RPMI7951 (cell line): ENCODE data around the gene UNC93B1. TPM values are rescaled to one million over a fixed set of nuclear protein-coding genes. Genes with fewer than 3 reads are reported as not detected.

ENCODE experiments used
- DNase-seq: peaks from one replicate; pipeline ENCODE4 v3.0.0-alpha.2; 2012; ENCODE audit warnings: low read depth
- total RNA-seq: library from RNA; depleted of rRNA; stranded (reverse); fragments of >200 nt; shearing (Covaris generic); gene quantifications from 2 replicates; pipeline ENCODE4 v1.2.3, GENCODE V29; 2014

Gene UNC93B1
- total RNA-seq, 1 experiment from 2014 or later = 15.7 TPM

- DNase-seq = peak; percentile 60
Measured at GRCh38 chr11:68040101-68040956, 36.4 kb upstream of the UNC93B1 start.

GRCh38 chr11:68039526-68040086 lies 35.7 kb upstream of the UNC93B1 start:
- DNase-seq = no peak

- peak; percentile 89 for DNase-seq
Measured at GRCh38 chr11:68038718-68039525, 35.0 kb upstream of the UNC93B1 start, which contains the start of gene TCIRG1. TCIRG1 (plus strand) TSS chr11:68039025; CDS start chr11:68041272, 2,247 bp downstream.

GRCh38 chr11:68038226-68038717 lies 34.4 kb upstream of the UNC93B1 start:
- peak; percentile 57 for DNase-seq

GRCh38 chr11:68037411-68038225 lies 33.7 kb upstream of the UNC93B1 start:
- no peak for DNase-seq

GRCh38 chr11:68036717-68037239 lies 32.9 kb upstream of the UNC93B1 start:
- no peak for DNase-seq

GRCh38 chr11:68036141-68036716 lies 32.3 kb upstream of the UNC93B1 start:
- no peak for DNase-seq

GRCh38 chr11:68035266-68035876 lies 31.5 kb upstream of the UNC93B1 start:
- DNase-seq = no peak

GRCh38 chr11:68033708-68034045 lies 29.8 kb upstream of the UNC93B1 start:
- no peak for DNase-seq

GRCh38 chr11:68032997-68033707 lies 29.3 kb upstream of the UNC93B1 start:
- no peak for DNase-seq

- no peak for DNase-seq
Measured at GRCh38 chr11:68032003-68032402, 28.1 kb upstream of the UNC93B1 start.

GRCh38 chr11:68031144-68031464 lies 27.2 kb upstream of the UNC93B1 start:
- DNase-seq = no peak

GRCh38 chr11:68030318-68031143 lies 26.6 kb upstream of the UNC93B1 start, which contains the start of gene NDUFS8:
NDUFS8 (plus strand) TSS chr11:68030681; CDS start chr11:68032152, 1,471 bp downstream.
- DNase-seq = peak; percentile 99

GRCh38 chr11:68028802-68029545 lies 25.1 kb upstream of the UNC93B1 start:
- DNase-seq = peak; percentile 43

- no peak for DNase-seq
Measured at GRCh38 chr11:68027667-68028066, 23.8 kb upstream of the UNC93B1 start.

- DNase-seq = no peak
Measured at GRCh38 chr11:68026391-68027105, 22.7 kb upstream of the UNC93B1 start.

- DNase-seq = no peak
Measured at GRCh38 chr11:68025047-68025446, 21.1 kb upstream of the UNC93B1 start.
